Left renal pelvis (tissue), 4 donors: ENCODE data around the gene SLC24A3. TPM values are rescaled to one million over a fixed set of nuclear protein-coding genes. Genes with fewer than 3 reads are reported as not detected.

Experiments used
- DNase-seq, 4 donors: peaks; one replicate each; pipeline ENCODE4 v3.0.0-alpha.2; 2013; ENCODE audit warnings: low read depth in 4 of 4, low spot score in 3 of 4
- polyA plus RNA-seq, 4 donors: library from polyadenylated mRNA; unstranded; fragments of 120-200 nt; gene quantifications; one replicate each; pipeline ENCODE4 v1.2.1, GENCODE V29; 2013; ENCODE audit not compliant: insufficient read length in 4 of 4

The SLC24A3 gene
- polyA plus RNA-seq, 4 donors = 4.1 to 26.8 (median 6.0) TPM

GRCh38 chr20:19236371-19237055 is 24.1 kb downstream of the SLC24A3 start:
- DNase-seq = no peak

- no peak for DNase-seq
Observed at GRCh38 chr20:19241440-19241839, 29.0 kb downstream of the SLC24A3 start.

- DNase-seq = no peak
Observed at GRCh38 chr20:19244291-19244690, 31.8 kb downstream of the SLC24A3 start.

- no peak for DNase-seq
Observed at GRCh38 chr20:19249106-19249879, 36.9 kb downstream of the SLC24A3 start.

- DNase-seq = no peak
Observed at GRCh38 chr20:19250346-19250745, 37.9 kb downstream of the SLC24A3 start.

GRCh38 chr20:19251506-19251905 is 39.1 kb downstream of the SLC24A3 start:
- no peak for DNase-seq

GRCh38 chr20:19251958-19252357 is 39.5 kb downstream of the SLC24A3 start:
- DNase-seq = no peak

GRCh38 chr20:19252451-19253120 is 40.1 kb downstream of the SLC24A3 start:
- DNase-seq = no peak

- no peak for DNase-seq
Observed at GRCh38 chr20:19253316-19253715, 40.9 kb downstream of the SLC24A3 start.

- DNase-seq = no peak
Observed at GRCh38 chr20:19253916-19254820, 41.7 kb downstream of the SLC24A3 start.

GRCh38 chr20:19254956-19255355 is 42.5 kb downstream of the SLC24A3 start:
- no peak for DNase-seq

- DNase-seq = no peak
Observed at GRCh38 chr20:19256085-19256484, 43.6 kb downstream of the SLC24A3 start.

- DNase-seq = no peak
Observed at GRCh38 chr20:19256906-19257595, 44.6 kb downstream of the SLC24A3 start.

- DNase-seq = no peak
Observed at GRCh38 chr20:19257865-19258264, 45.4 kb downstream of the SLC24A3 start.

GRCh38 chr20:19259141-19259591 is 46.7 kb downstream of the SLC24A3 start:
- no peak for DNase-seq

- no peak for DNase-seq
Observed at GRCh38 chr20:19260412-19261090, 48.1 kb downstream of the SLC24A3 start.

- DNase-seq = no peak
Observed at GRCh38 chr20:19264191-19264590, 51.7 kb downstream of the SLC24A3 start.

GRCh38 chr20:19265646-19266374 is 53.4 kb downstream of the SLC24A3 start:
- DNase-seq = no peak

- DNase-seq = no peak
Observed at GRCh38 chr20:19268426-19268825, 56.0 kb downstream of the SLC24A3 start.
